Activated CD4-positive, CD25-positive, alpha-beta regulatory T cell treated with anti-CD3 and anti-CD28 coated beads, Interleukin-2, amount 50 U/mL, for 16 hours (primary cell): ENCODE data around the gene CFAP20DC.
"Not testable (repeated sequence)": the region's sequence is repeated elsewhere in the genome, so short reads cannot be mapped to it uniquely, and the experiment has no call there.

Source experiments
- DNase-seq: peaks from one replicate; pipeline ENCODE4 v3.0.0-alpha.2; 2020; ENCODE audit warnings: low read depth, low spot score

CFAP20DC gene

GRCh38 chr3:58746758-58747157 is 303.1 kb downstream of the CFAP20DC start:
- no peak for DNase-seq

- no peak for DNase-seq
These were observed 306.5 kb downstream of the CFAP20DC start for GRCh38 chr3:58743296-58743695.

- DNase-seq: no peak
These were observed 307.6 kb downstream of the CFAP20DC start for GRCh38 chr3:58742239-58742638.

- DNase-seq: no peak
These were observed 312.2 kb downstream of the CFAP20DC start for GRCh38 chr3:58737644-58738043.

- DNase-seq: no peak
These were observed 318.2 kb downstream of the CFAP20DC start for GRCh38 chr3:58731673-58732072.

GRCh38 chr3:58728723-58729122 is 321.1 kb downstream of the CFAP20DC start:
- DNase-seq: no peak

- no peak for DNase-seq
These were observed 324.4 kb downstream of the CFAP20DC start for GRCh38 chr3:58725326-58725853.

GRCh38 chr3:58724336-58724735 is 325.5 kb downstream of the CFAP20DC start:
- DNase-seq: no peak

- no peak for DNase-seq
These were observed 326.7 kb downstream of the CFAP20DC start for GRCh38 chr3:58723173-58723572.

- DNase-seq: no peak
These were observed 327.3 kb downstream of the CFAP20DC start for GRCh38 chr3:58722561-58722960.

- DNase-seq: no peak
These were observed 329.3 kb downstream of the CFAP20DC start for GRCh38 chr3:58720526-58720925.

GRCh38 chr3:58719684-58720083 is 330.1 kb downstream of the CFAP20DC start:
- DNase-seq: no peak

- DNase-seq: no peak
These were observed 336.0 kb downstream of the CFAP20DC start for GRCh38 chr3:58713715-58714401.

GRCh38 chr3:58711871-58712270 is 338.0 kb downstream of the CFAP20DC start:
- no peak for DNase-seq

GRCh38 chr3:58708983-58709382 is 340.8 kb downstream of the CFAP20DC start:
- not testable (repeated sequence) for DNase-seq

- DNase-seq: no peak
These were observed 341.6 kb downstream of the CFAP20DC start for GRCh38 chr3:58708116-58708791.

GRCh38 chr3:58707390-58707930 is 342.4 kb downstream of the CFAP20DC start:
- DNase-seq: no peak

- DNase-seq: no peak
These were observed 343.2 kb downstream of the CFAP20DC start for GRCh38 chr3:58706395-58707167.

- no peak for DNase-seq
These were observed 345.1 kb downstream of the CFAP20DC start for GRCh38 chr3:58704745-58705144.

GRCh38 chr3:58704304-58704703 is 345.5 kb downstream of the CFAP20DC start:
- DNase-seq: not testable (repeated sequence)

GRCh38 chr3:58698246-58698645 is 351.6 kb downstream of the CFAP20DC start:
- DNase-seq: no peak

GRCh38 chr3:58697561-58697960 is 352.3 kb downstream of the CFAP20DC start:
- DNase-seq: no peak
